ENCODE data around the gene ASMTL. TPM values are rescaled to one million over a fixed set of nuclear protein-coding genes. Genes with fewer than 3 reads are reported as not detected.

ASMTL gene
- total and polyA plus RNA-seq, 2 experiments from 2014 or later = 53.7 to 61.2 TPM

- TF ChIP-seq CREB1 (CRISPR knock-in tag; IDR thresholded peaks at IDR 0.05; ENCODE audit: low read depth) = no peak
- no peak for TF ChIP-seq JUNB (IDR thresholded peaks at IDR 0.05; ENCODE audit: unreplicated experiment)
- no peak for TF ChIP-seq REST (IDR thresholded peaks at IDR 0.05; ENCODE audit: unreplicated experiment)
- no peak for TF ChIP-seq EZH2 (IDR thresholded peaks at IDR 0.05; ENCODE audit: low read depth, unreplicated experiment)
- no peak for TF ChIP-seq ETS1 (IDR thresholded peaks at IDR 0.05)
- TF ChIP-seq ZNF331 (CRISPR knock-in tag; IDR thresholded peaks at IDR 0.05; ENCODE audit: low read depth) = no peak
These were observed 61.4 kb downstream of the ASMTL start (continued) for GRCh38 chrX:1391370-1391706.

- H3K27ac ChIP-seq (ENCODE audit: low read depth) = peak overlapping the region; percentile 92; the same call in 1 of the 2 replicates
- Mint-ChIP-seq H3K9me3 (peaks cover 11% of the 10 kb centered on the region), H3K4me3 (peak overlapping the region; percentile 93), H3K27me3 (ENCODE audit: insufficient read depth, low read depth, poor library complexity) (peaks cover 54% of the 10 kb centered on the region), H3K36me3 (ENCODE audit: low read depth) (peaks cover 71% of the 10 kb centered on the region), H3K27ac (peak overlapping the region; percentile 94), H3K4me1 (peaks cover 45% of the 10 kb centered on the region)
- H3K27me3 ChIP-seq (ENCODE audit: insufficient read depth) = no peaks in the 10 kb centered on the region
- H3K4me3 ChIP-seq = peak overlapping the region; percentile 100
- H2AFZ ChIP-seq = no peak overlapping the region
- peaks cover 16% of the 10 kb centered on the region for H3K4me1 ChIP-seq (ENCODE audit: insufficient read depth)
- H3K9me2 ChIP-seq (ENCODE audit: insufficient read depth) = no peaks in the 10 kb centered on the region
- H3K36me3 ChIP-seq (ENCODE audit: insufficient read depth) = peaks cover 41% of the 10 kb centered on the region
- H3F3A ChIP-seq (replicated peaks; ENCODE audit: low read depth) = peaks cover 48% of the 10 kb centered on the region
- peaks cover 38% of the 10 kb centered on the region for H4K20me1 ChIP-seq (replicated peaks; ENCODE audit: insufficient read depth)
- H3K4me2 ChIP-seq = peak overlapping the region; percentile 99
- H3K79me2 ChIP-seq (replicated peaks; ENCODE audit: insufficient read depth) = peaks cover 72% of the 10 kb centered on the region
- DNase-seq (ENCODE audit: low spot score) (no peak), ATAC-seq (no peak)
- no peak for TF ChIP-seq EZH2phosphoT487 (IDR thresholded peaks at IDR 0.05; ENCODE audit: unreplicated experiment)
- TF ChIP-seq POLR2AphosphoS5 (IDR thresholded peaks at IDR 0.05; ENCODE audit: low read depth) = no peak
- no peak for TF ChIP-seq NANOG (IDR thresholded peaks at IDR 0.05; ENCODE audit: borderline replicate concordance)
- no peak for TF ChIP-seq ZNF331 (CRISPR knock-in tag; IDR thresholded peaks at IDR 0.05; ENCODE audit: low read depth)
- no peak for TF ChIP-seq JUNB (IDR thresholded peaks at IDR 0.05; ENCODE audit: unreplicated experiment)
- no peak for TF ChIP-seq ETS1 (IDR thresholded peaks at IDR 0.05)
- TF ChIP-seq CTCF (conservative IDR thresholded peaks at IDR 0.05; ENCODE audit: low read depth in 2 of 2) = no peak
These were observed 61.9 kb downstream of the ASMTL start for GRCh38 chrX:1390621-1391369.

Measured in GM23338 (cell line).